ENCODE measurements around the gene FAM169A.
"Not testable (repeated sequence)": the region's sequence is repeated elsewhere in the genome, so short reads cannot be mapped to it uniquely, and the experiment has no call there.

Gene FAM169A

GRCh38 chr5:74894351-74894750 is 28.2 kb upstream of the FAM169A start:
- TF ChIP-seq CTCF (IDR thresholded peaks at IDR 0.05; ENCODE audit: low read depth, low read length) = no peak
- H3K4me3 ChIP-seq (ENCODE audit: low read depth, low read length) = no peak overlapping the region

GRCh38 chr5:74892921-74893320 is 26.7 kb upstream of the FAM169A start:
- no peak overlapping the region for H3K4me3 ChIP-seq (ENCODE audit: low read depth, low read length)
- no peak for TF ChIP-seq CTCF (IDR thresholded peaks at IDR 0.05; ENCODE audit: low read depth, low read length)

DNA sequence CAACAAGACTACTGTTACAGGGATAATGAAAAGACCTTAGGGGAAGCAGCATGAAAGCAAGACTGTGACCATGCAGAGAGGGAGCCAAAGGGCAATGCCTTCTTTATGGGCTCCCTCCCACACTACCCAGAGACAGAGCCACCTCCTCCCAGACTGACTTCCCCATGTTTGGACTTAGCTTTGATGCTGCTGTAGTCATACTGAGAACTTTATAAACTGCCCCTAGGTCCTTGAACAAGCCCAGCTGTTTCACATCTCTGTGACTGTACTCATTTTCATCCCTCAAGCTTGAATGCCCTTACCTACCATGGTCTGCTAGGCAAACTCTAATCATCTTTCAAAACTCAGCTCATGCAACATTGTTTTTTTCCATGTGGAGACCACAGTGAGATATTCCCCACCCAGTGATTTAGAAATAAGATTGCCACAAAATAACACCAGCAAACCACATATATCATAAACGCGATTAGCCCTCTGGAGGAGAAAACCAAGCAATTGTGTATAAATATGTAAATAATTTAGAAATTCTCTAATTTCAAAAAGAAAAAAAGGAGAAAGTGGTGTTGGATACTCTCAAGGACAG is 23.4 kb upstream of the FAM169A start:
- no peak overlapping the region for H3K4me3 ChIP-seq (ENCODE audit: low read depth, low read length)
- no peak for TF ChIP-seq CTCF (IDR thresholded peaks at IDR 0.05; ENCODE audit: low read depth, low read length)

DNA sequence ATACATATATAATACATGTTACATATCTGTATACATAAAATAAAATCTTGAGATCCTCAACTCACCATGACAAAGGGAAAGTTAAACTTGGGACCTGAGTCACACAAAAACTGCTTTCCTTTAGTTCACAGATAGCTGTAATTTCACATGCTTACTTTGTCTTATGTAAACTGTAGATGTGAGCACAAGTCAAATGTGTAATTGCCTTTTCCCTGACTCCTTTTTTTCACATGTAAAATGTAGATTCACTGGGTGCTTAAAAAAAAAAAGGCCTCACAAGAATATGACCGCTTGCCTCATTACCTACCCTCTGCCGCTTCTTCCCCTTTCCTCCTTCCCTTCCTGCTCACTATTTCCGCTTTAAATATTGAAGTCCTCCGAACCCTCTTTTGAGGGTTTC is 21.9 kb upstream of the FAM169A start:
- H3K4me3 ChIP-seq (ENCODE audit: low read depth, low read length) = no peak overlapping the region
- no peak for TF ChIP-seq CTCF (IDR thresholded peaks at IDR 0.05; ENCODE audit: low read depth, low read length)

DNA sequence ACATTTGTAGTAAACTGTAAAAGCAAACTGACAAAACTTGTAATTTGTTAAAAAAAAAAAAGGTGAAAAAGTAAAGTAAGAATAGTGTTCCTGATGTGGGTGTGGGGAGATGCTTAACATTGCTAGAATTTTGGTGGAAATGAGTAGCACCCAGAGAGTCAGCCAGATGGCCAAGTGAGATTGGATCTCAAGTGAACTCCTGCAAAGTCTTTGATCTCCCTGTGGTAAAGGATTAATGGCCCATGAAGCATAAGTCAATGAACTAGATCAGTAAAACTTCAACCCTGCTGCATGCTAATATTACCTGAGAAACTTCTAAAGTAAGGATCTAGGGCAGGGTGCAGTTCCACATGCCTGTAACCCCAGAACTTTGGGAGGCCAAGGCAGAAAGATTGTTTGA is 19.0 kb upstream of the FAM169A start:
- no peak overlapping the region for H3K4me3 ChIP-seq (ENCODE audit: low read depth, low read length)
- TF ChIP-seq CTCF (IDR thresholded peaks at IDR 0.05; ENCODE audit: low read depth, low read length) = no peak

DNA sequence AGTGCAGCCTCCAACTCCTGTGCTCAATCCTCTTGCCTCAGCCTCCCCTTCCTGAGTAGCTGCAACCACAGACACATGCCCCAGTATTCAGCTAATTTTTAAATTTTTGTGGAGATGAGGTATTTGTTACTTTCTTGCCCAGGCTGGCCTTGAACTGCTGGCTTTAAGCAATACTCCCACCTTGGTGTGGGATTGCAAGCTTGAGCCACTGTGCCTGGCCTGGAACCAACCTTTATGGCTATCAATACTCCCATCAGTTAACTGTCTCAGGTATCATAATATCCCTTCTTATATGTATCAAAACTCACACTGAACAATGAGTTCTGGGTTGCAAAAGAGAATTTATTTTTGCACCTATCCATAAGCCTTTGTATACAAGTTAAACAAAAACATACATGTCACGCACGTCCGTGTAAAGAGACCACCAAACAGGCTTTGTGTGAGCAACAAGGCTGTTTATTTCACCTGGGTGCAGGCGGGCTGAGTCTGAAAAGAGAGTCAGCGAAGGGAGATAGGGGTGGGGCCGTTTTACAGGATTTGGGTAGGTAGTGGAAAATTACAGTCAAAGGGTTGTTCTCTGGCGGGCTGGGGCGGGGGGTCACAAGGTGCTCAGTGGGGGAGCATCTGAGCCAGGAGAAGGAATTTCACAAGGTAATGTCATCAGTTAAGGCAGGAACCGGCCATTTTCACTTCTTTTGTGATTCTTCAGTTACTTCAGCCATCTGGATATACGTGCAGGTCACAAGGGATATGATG is 16.4 kb upstream of the FAM169A start:
- H3K4me3 ChIP-seq (ENCODE audit: low read depth, low read length) = not testable (repeated sequence)

GRCh38 chr5:74877624-74878304 is 11.6 kb upstream of the FAM169A start:
- no peak overlapping the region for H3K4me3 ChIP-seq (ENCODE audit: low read depth, low read length)
- no peak for TF ChIP-seq CTCF (IDR thresholded peaks at IDR 0.05; ENCODE audit: low read depth, low read length)

Data from WI38 (cell line).